ENCODE results near the gene AHNAK.

The AHNAK gene

GRCh38 chr11:62433141-62433903 is 113.3 kb downstream of the AHNAK start:
- no peak for DNase-seq (ENCODE audit: low read depth)

DNA sequence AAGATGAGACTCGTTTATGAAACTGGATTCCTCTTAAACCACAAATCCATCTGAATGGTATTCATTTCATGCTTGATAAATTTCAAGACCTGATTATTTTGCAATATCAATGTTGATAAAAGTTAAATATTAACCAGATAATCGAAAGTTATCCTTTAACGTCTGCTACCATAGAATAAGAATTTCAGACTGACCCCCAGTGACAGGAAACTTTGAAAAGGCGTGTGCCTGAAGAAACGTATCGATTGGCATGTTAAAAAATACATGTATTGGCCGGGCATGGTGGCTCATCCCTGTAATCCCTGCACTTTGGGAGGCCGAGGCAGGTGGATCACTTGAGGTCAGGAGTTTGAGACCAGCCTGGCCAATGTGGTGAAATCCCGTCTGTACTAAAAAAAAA is 113.9 kb downstream of the AHNAK start:
- DNase-seq (ENCODE audit: low read depth): no peak

DNA sequence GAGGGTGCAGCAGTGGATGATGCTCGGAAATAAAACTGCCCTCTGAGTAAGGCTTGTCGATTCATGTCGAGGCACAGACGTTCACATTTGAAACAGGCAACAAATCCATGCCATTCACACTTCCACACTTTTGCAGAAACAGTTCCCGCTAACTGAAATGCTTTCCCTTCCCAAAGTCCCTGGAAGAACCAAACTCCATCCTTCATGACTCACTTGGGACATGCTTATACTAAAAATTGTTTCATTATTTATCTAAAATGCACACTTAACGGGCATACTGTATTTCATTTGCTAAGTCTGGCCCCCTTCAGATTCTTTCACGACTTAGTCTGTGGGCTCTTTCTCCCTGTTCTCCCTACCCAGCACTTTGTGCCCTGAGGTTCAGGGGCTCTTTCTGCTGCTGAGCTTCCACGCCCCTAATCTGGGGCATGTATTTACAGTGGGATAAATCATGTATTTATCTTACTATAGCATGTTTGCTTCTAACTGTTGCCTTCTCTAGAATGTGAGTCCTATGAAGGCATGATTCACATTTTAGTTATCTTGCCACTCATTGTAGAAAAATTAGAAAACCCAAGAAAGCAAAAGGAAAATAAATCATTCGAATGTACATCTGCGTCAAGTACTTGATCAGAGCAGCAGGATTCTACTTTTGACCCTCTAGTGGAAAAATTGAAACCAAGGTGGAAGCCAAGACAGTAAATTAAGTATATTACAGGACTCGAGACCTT is 115.3 kb downstream of the AHNAK start:
- peak; percentile 89 for DNase-seq (ENCODE audit: low read depth)

DNA sequence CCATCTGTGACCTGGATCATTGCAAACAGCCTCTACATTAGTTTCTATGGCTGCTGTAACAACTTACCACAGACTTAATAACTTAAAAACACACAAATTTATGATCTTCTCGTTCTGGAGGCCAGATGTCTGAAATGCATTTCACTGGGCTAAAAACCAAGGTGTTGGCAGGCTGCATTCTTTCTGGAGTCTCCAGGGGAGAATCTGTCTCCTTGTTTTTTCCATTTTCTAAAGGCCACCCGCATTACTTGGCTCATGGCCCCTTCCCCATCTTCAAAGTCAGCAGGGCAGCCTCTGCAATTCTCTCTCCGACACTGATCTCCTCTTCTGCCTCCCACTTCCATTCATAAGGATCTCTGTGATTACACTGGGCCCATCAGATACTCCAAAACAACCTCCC is 116.2 kb downstream of the AHNAK start:
- no peak for DNase-seq (ENCODE audit: low read depth)

DNA sequence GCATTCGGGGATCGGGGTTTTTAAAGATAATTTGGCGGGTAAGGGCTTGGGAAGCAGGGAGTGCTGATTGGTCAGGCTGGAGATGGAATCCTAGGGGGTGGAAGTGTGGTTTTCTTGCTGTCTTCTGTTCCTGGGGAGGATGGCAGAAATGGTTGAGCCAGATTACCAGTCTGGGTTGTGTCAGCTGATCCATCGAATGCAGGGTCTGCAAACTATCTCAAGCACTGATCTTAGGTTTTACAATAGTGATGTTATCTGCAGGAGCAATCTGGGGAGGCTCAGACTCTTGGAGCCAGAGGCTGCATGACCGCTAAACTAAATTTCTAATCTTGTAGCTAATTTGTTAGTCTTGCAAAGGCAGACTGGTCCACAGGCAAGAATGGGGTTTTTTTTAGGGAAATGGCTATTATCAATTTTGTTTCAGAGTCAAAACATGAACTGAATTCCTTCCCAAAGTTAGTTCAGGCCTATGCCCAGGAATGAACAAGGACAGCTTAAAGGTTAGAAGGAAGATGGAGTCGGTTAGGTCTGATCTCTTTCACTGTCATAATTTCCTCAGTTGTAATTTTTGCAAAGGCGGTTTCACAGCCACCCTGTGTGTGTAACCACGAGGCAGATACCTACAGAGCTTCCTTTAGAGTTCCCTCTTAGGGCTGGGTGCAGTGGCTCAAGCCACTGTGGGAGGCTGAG is 117.6 kb downstream of the AHNAK start:
- DNase-seq (ENCODE audit: low read depth): no peak

DNA sequence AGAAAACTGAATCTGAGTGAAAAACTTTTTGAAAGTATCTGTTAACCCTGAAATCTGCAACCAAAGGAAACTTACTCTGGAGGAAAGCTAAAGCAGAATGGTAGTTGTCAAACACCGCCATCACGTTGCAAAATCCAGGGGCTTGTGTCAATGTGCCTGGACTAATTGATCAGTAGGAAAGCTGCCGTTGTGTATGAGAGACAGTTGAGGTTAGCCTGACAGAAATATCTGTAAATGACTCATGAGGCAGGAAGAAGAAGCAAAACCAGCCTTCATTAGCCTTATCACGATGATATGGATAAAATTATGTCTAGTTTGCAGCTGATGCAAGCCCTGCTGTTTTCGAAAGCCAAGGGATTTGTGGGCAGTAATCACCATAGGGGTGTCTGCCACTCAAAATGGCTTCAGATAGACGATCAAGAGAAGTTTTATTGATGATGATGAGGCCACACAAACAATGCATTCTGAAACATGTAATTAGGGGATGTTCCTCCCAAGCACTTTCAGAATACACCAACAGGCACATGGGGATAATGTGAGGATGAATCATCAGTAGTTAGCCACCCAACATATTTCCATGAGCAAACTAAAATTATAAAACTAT is 118.9 kb downstream of the AHNAK start:
- peak; percentile 70 for DNase-seq (ENCODE audit: low read depth)

- DNase-seq (ENCODE audit: low read depth): no peak
These were observed 123.6 kb downstream of the AHNAK start for GRCh38 chr11:62423012-62423411.

- no peak for DNase-seq (ENCODE audit: low read depth)
These were observed 124.6 kb downstream of the AHNAK start for GRCh38 chr11:62421996-62422395.

DNA sequence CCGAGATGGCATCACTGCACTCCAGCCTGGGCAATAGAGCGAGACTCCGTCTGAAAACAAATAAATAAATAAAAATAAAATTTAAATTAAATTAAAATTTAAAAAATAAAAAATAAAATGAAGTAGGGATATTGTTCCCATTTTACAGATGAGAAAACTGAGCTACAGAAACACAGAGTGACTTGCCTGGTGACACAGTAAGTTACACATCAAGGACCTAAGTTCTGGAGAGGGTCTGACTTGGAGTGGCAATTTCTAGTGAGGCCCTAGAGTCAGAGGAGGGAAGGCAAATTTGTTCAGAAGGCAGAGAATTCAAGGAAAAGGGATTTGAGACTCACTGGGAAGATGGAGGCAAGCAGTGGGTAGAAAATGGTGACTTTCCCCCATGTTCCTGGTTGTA is 125.7 kb downstream of the AHNAK start:
- no peak for DNase-seq (ENCODE audit: low read depth)

DNA sequence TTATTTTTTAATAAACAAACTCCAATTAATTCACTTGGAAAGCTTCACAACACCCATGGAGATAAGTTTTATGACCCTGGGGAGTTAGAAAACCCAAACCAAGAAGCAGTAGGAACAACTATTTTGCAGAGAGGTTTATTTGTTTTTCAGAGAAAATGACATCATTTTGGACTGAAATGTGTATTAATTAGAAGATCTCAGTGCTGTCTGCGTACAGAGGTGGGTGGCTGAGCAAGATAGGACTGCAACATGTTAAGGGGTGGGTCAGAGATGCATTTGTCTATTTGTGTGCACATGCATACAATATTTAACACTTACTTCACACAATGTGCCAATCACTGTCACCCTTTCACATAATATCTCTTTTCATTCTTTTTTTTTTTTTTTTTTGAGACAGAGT is 126.7 kb downstream of the AHNAK start:
- DNase-seq (ENCODE audit: low read depth): no peak

- no peak for DNase-seq (ENCODE audit: low read depth)
These were observed 127.2 kb downstream of the AHNAK start for GRCh38 chr11:62419314-62419929.

DNA sequence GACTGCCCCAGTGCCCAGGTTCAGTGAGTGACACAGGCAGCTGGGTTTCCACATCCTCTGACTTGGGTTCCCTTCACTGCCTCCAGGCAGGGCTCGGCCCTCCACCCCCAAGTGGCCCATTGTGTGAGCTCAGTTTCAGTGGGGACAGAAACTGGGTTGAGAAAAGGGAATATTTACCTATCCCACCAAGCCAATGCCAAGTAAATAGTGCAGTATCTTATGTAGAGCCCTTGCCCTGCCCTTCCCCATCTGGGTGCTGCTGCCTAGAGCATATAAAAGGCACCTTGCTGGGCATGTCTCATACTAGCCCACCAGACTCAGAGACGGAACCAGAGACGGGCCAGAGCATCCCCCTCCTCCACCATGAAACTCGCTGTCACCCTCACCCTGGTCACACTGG is 127.9 kb downstream of the AHNAK start, which contains the start of gene SCGB1A1:
SCGB1A1 (plus strand) TSS at position 301 of the 400 bp plus-strand sequence; CDS start at position 364, 63 bp downstream.
- DNase-seq (ENCODE audit: low read depth): no peak

DNA sequence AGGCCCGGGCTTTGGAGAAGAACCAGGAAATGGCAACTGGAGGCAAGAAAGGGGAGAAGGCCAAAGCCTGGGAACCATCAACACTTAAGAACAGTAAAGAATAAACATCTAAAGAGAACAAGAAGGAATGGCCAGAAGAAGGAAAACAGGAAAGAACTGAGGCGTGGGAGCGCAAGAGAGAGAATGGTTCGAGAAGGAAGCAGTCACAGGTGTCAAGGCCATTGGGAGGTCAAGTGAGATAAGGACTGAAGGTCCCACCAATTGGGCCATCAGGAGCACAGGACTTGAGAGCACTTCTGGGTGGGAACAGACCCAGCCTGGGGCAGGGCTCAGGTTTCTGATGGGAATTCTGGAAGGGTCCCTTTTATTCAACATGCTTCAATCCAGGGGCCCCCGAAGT is 128.5 kb downstream of the AHNAK start:
- DNase-seq (ENCODE audit: low read depth): no peak

- DNase-seq (ENCODE audit: low read depth): no peak
These were observed 130.0 kb downstream of the AHNAK start for GRCh38 chr11:62416596-62416995.

DNA sequence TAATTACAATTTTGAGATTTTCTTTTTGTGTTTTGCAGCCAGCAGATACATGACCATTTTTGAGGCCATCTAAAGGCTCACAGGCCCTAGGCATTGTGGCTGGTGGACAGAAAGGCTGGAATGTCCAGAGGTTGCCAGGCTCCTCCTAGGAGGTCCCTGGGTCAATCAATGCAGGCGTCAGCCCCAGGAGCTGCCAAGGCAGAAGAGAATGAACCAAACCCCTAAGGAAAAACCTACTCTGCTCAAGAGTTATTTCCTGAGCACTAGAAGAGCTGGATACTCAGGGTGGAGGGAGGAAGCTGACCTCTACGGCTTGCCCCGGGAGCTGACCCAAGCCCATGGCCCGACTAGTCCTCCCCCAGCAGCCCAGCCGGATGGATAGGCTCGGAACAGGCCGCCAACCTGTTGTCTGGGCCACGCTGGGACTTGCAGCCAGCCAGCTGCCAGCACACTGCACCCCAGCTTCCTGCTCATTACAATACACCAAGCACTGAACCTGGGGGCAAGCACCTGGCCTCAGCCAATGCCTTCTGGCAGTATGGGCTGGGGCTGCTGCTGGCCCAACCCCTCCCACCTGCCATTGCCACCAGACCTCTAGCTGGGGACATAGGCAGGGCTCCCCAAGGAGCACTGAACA is 133.4 kb downstream of the AHNAK start:
- no peak for DNase-seq (ENCODE audit: low read depth)

DNA sequence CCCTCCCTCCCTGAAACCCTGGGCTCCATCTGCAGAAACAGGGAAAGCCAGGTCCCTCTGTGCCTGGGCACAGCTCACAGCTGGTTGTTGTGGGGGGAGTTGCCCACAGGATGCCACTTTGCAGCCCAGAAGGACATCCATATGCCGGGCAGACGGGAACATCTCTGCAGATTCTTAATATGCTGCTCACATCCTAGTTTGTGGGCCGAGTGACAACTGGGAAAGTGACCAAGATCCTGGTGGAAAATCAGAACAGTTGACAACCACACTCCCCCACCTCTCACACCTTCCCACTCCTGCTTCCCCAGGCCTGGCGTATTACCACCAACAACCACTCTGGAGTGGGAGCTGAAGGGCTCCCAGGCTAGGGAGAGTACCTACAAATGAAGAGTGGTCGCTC is 135.1 kb downstream of the AHNAK start:
- DNase-seq (ENCODE audit: low read depth): no peak

- DNase-seq (ENCODE audit: low read depth): no peak
These were observed 135.6 kb downstream of the AHNAK start for GRCh38 chr11:62410972-62411371.

DNA sequence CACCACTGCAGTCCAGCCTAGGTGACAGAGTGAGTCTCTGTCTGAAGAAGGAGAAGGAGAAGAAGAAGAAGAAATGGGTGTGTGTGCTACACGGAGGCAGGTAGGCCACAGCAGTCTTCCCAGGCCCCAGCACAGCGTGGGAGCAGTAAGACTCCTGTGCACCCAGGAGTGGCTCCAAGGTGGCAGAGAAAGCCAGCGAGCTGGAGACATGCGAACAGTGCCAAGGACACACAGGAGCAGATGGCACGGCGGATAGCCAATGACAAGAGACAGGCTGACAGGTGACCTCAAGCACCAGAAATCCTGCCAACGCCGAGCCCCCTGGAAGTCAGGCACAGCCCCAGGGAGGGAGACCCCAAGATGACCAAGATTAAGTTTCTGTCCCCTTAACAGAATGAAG is 136.8 kb downstream of the AHNAK start:
- no peak for DNase-seq (ENCODE audit: low read depth)

GRCh38 chr11:62406034-62406433 is 140.6 kb downstream of the AHNAK start:
- DNase-seq (ENCODE audit: low read depth): no peak

GRCh38 chr11:62404901-62405300 is 141.7 kb downstream of the AHNAK start:
- DNase-seq (ENCODE audit: low read depth): no peak

DNA sequence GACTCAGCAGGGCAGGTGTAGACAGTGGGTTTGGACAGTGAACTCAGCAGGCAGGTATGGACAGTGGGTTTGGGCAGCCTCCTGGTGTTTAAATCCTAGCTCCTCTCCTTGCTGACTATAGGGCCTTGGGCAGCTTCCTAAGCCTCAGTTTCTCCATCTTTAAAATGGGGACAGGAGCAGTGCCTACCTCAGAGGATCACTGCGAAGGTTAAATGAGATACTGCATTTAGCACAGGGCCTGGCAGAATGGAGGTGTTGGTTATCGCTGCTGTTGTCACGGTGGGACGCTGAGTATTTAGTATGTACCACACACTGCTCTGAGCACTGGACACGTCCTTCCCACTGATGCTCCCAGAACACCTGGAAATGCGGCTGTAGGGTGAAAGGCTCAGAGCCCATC is 142.2 kb downstream of the AHNAK start:
- no peak for DNase-seq (ENCODE audit: low read depth)
